ENCODE data around the gene TRNAU1AP.
"Not testable (repeated sequence)": the region's sequence is repeated elsewhere in the genome, so short reads cannot be mapped to it uniquely, and the experiment has no call there.

Gene TRNAU1AP

DNA sequence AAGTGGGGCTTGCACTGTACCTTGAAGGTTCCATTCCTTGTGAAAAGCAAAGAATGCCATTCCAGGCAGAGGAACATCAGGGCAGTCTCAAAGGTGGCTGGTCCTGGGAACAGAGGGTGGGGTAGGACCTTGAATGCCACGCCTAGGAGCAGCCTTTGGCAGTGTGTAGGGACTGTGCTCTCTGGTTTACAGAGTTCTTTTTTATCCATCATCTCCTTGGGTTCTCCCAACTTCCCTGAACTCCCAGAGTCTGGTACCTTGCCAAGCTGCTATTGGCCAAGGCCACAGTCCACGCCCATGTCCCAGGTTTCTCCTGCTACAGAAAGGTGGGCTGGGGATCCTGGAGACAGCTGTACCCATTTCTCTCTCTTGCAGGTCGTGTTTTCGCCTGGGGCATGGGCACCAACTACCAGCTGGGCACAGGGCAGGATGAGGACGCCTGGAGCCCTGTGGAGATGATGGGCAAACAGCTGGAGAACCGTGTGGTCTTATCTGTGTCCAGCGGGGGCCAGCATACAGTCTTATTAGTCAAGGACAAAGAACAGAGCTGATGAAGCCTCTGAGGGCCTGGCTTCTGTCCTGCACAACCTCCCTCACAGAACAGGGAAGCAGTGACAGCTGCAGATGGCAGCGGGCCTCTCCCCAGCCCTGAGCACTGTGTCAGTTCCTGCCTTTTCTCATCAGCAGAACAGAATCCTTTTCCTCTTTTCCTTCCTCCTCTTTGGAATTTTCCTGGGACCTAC lies 15.3 kb upstream of the TRNAU1AP start:
- H3K4me2 ChIP-seq: no peak overlapping the region
- no peak overlapping the region for H3K27ac ChIP-seq
- no peak overlapping the region for H2AFZ ChIP-seq (ENCODE audit: low read depth)
- no peak overlapping the region for H3K4me3 ChIP-seq (IDR thresholded peaks at IDR 0.05; ENCODE audit: insufficient read depth, low read depth, low read length)
- no peak overlapping the region for H3K9ac ChIP-seq
- peaks cover 19% of the 10 kb centered on the region for H3K4me1 ChIP-seq (ENCODE audit: low read depth, poor library complexity, severe bottlenecking)
- no peaks in the 10 kb centered on the region for H3K27me3 ChIP-seq (ENCODE audit: insufficient read depth, low read depth)
- no peaks in the 10 kb centered on the region for H4K20me1 ChIP-seq (ENCODE audit: insufficient read depth)
- TF ChIP-seq, protein P1, sequence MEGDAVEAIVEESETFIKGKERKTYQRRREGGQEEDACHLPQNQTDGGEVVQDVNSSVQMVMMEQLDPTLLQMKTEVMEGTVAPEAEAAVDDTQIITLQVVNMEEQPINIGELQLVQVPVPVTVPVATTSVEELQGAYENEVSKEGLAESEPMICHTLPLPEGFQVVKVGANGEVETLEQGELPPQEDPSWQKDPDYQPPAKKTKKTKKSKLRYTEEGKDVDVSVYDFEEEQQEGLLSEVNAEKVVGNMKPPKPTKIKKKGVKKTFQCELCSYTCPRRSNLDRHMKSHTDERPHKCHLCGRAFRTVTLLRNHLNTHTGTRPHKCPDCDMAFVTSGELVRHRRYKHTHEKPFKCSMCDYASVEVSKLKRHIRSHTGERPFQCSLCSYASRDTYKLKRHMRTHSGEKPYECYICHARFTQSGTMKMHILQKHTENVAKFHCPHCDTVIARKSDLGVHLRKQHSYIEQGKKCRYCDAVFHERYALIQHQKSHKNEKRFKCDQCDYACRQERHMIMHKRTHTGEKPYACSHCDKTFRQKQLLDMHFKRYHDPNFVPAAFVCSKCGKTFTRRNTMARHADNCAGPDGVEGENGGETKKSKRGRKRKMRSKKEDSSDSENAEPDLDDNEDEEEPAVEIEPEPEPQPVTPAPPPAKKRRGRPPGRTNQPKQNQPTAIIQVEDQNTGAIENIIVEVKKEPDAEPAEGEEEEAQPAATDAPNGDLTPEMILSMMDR (conservative IDR thresholded peaks at IDR 0.05; ENCODE audit: low read depth, low read length): no peak
- H3K79me2 ChIP-seq (ENCODE audit: insufficient read depth, low read depth): no peaks in the 10 kb centered on the region
- peaks cover 3% of the 10 kb centered on the region; the same call in 1 of the 2 replicates for H3K36me3 ChIP-seq (ENCODE audit: insufficient read depth)

DNA sequence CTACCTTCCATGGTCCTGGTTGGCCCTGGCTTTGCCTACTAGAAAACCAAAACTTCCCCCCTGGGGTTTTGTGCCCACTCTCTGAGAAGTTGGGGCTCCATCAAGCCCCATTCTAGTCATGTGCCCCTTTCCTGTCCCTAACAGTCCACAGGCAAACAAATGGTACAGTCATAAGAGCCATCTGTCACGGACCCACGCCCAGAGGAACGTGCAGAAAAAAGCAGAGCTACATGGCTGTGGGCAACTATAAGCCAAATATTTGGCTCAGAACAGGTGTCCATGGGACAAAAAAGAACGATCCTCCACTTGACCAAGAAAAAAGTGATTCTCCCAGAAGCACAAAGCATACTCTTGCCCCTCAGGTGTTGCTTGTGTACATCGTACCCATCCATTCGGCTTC lies 14.6 kb upstream of the TRNAU1AP start:
- no peak overlapping the region for H3K4me2 ChIP-seq
- no peak overlapping the region for H3K9ac ChIP-seq
- H3K36me3 ChIP-seq (ENCODE audit: insufficient read depth): peaks cover 3% of the 10 kb centered on the region; the same call in 1 of the 2 replicates
- H4K20me1 ChIP-seq (ENCODE audit: insufficient read depth): no peaks in the 10 kb centered on the region
- TF ChIP-seq, protein P1 (conservative IDR thresholded peaks at IDR 0.05; ENCODE audit: low read depth, low read length): no peak
- no peaks in the 10 kb centered on the region for H3K79me2 ChIP-seq (ENCODE audit: insufficient read depth, low read depth)
- no peaks in the 10 kb centered on the region for H3K27me3 ChIP-seq (ENCODE audit: insufficient read depth, low read depth)
- H2AFZ ChIP-seq (ENCODE audit: low read depth): no peak overlapping the region
- H3K4me3 ChIP-seq (IDR thresholded peaks at IDR 0.05; ENCODE audit: insufficient read depth, low read depth, low read length): no peak overlapping the region
- no peak overlapping the region for H3K27ac ChIP-seq
- peaks cover 19% of the 10 kb centered on the region for H3K4me1 ChIP-seq (ENCODE audit: low read depth, poor library complexity, severe bottlenecking)

DNA sequence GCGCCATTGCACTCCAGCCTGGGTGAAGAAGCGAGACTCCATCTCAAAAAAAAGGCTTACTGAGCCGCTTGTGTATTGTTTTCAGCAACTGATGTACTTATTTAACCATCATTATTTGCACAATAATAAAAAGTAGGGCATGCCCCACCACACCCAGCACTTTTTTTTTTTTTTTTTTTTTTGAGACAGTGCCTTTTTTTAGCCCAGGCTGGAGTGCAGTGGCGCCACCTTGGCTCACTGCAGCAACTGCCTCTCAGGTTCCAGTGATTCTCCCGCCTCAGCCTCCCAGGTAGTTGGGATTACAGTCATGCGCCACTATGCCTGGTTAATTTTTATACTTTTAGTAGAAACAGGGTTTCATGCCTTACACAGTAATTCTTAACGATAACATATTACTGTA lies 12.2 kb upstream of the TRNAU1AP start:
- H3K27ac ChIP-seq: no peak overlapping the region
- H3K4me1 ChIP-seq (ENCODE audit: low read depth, poor library complexity, severe bottlenecking): peaks cover 19% of the 10 kb centered on the region
- no peaks in the 10 kb centered on the region for H3K27me3 ChIP-seq (ENCODE audit: insufficient read depth, low read depth)
- TF ChIP-seq, protein P1 (conservative IDR thresholded peaks at IDR 0.05; ENCODE audit: low read depth, low read length): no peak; the same call in 1 of the 2 replicates
- H2AFZ ChIP-seq (ENCODE audit: low read depth): no peak overlapping the region
- H3K4me2 ChIP-seq: no peak overlapping the region
- no peaks in the 10 kb centered on the region for H4K20me1 ChIP-seq (ENCODE audit: insufficient read depth)
- H3K36me3 ChIP-seq (ENCODE audit: insufficient read depth): no peaks in the 10 kb centered on the region
- no peak overlapping the region for H3K9ac ChIP-seq
- H3K4me3 ChIP-seq (IDR thresholded peaks at IDR 0.05; ENCODE audit: insufficient read depth, low read depth, low read length): no peak overlapping the region
- no peaks in the 10 kb centered on the region for H3K79me2 ChIP-seq (ENCODE audit: insufficient read depth, low read depth)

DNA sequence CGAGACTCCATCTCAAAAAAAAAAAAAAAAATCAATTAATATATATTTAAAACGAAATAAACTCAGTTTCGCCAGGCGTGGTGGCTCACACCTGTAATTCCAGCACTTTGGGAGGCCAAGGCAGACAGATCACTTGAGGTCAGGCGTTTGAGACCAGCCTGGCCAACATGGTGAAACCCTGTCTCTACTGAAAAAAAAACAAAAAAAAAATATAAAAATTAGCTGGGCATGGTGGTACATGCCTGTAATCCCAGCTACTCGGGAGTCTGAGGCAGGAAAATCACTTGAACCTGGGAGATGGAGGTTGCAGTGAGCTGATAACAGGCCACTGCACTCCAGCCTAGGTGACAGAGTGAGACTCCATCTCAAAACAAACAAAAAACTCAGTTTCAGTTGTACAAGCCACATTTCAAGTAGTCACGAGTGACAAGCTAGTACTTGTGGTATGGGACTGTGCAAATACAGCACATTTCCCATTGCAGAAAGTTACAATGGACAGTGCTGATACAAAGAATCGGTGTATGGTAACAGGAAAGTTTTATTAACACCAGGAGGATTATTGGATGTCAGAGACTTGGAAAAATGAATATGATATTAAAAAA lies 11.4 kb upstream of the TRNAU1AP start:
- H3K4me3 ChIP-seq (IDR thresholded peaks at IDR 0.05; ENCODE audit: insufficient read depth, low read depth, low read length): not testable (repeated sequence)

DNA sequence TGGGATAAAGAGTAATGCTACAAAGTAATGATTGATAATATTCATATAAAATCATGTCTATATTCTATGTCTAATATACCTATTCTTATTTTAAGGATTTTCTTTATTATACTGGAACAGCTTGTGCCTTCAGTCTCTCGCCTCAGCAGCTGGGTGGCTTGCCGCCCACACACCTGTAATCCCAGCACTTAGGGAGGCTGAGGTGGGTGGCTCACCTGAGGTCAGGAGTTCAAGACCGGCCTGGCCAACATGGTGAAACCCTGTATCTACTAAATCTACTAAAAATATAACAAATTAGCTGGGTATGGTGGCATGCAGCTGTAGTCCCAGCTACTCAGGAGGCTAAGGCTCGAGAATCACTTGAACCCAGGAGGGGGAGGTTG lies 7.6 kb upstream of the TRNAU1AP start:
- Histone ChIP-seq H3K4me3 (IDR thresholded peaks at IDR 0.05; ENCODE audit: insufficient read depth, low read depth, low read length) (no peak overlapping the region), H2AFZ (ENCODE audit: low read depth) (no peak overlapping the region), H4K20me1 (ENCODE audit: insufficient read depth) (no peaks in the 10 kb centered on the region), H3K4me1 (ENCODE audit: low read depth, poor library complexity, severe bottlenecking) (peaks cover 31% of the 10 kb centered on the region), H3K79me2 (ENCODE audit: insufficient read depth, low read depth) (no peaks in the 10 kb centered on the region), H3K36me3 (ENCODE audit: insufficient read depth) (no peaks in the 10 kb centered on the region), H3K4me2 (no peak overlapping the region), H3K27ac (no peak overlapping the region), H3K9ac (no peak overlapping the region), H3K27me3 (ENCODE audit: insufficient read depth, low read depth) (no peaks in the 10 kb centered on the region)
- TF ChIP-seq, protein P1 (conservative IDR thresholded peaks at IDR 0.05; ENCODE audit: low read depth, low read length): no peak

More for the DNA sequence above, 11.4 kb upstream of the TRNAU1AP start:
- not testable (repeated sequence) for H3K27me3 ChIP-seq (ENCODE audit: insufficient read depth, low read depth); H3K4me2 ChIP-seq; H3K9ac ChIP-seq; H3K36me3 ChIP-seq (ENCODE audit: insufficient read depth); H4K20me1 ChIP-seq (ENCODE audit: insufficient read depth); H3K79me2 ChIP-seq (ENCODE audit: insufficient read depth, low read depth); H3K27ac ChIP-seq; H2AFZ ChIP-seq (ENCODE audit: low read depth)
- peaks cover 19% of the 10 kb centered on the region for H3K4me1 ChIP-seq (ENCODE audit: low read depth, poor library complexity, severe bottlenecking)

Measured in KMS-11 (cell line).